H1 (cell line): ENCODE data around the gene ALKAL2. TPM values are rescaled to one million over a fixed set of nuclear protein-coding genes. Genes with fewer than 3 reads are reported as not detected.

Source experiments
- CTCF ChIA-PET: fragments of 300-600 bp; sonication (Branson Sonifier 250); formaldehyde crosslinking; loops from one replicate; lab custom pipeline; 2021; ENCODE audit not compliant: partially characterized antibody; lab: Charles Lee
- POLR2A ChIA-PET: fragments of 300-600 bp; sonication (Branson Sonifier 250); formaldehyde crosslinking; loops from one replicate; lab custom pipeline; 2021; ENCODE audit warnings: inconsistent platforms; ENCODE audit not compliant: partially characterized antibody; lab: Charles Lee
- DNase-seq, 2 experiments: peaks; one replicate each; pipeline versions ENCODE4 v3.0.0 to v3.0.0-alpha.2; 2010 to 2022; ENCODE audit warnings: low spot score in 2 of 2, low read depth in 1 of 2, mixed read lengths in 1 of 2
- FAIRE-seq: peaks from 2 replicates; lab custom pipeline; 2011; peaks lifted over from hg19 to GRCh38; lab: Jason Lieb, UNC
- H2AFZ ChIP-seq: 2 replicates; pipeline ENCODE4 v1.8.1; 2012; ENCODE audit warnings: low read length, inconsistent platforms
- H2AK5ac ChIP-seq: 2 replicates; pipeline ENCODE4 v1.6.1; 2013; ENCODE audit warnings: low read depth, low read length
- H2BK120ac ChIP-seq: replicated peaks from 2 replicates; pipeline ENCODE3; 2013; ENCODE audit warnings: low read depth, low read length, inconsistent platforms
- H2BK12ac ChIP-seq: 2 replicates; pipeline ENCODE4 v1.6.1; 2013; ENCODE audit warnings: low read depth, low read length
- H2BK15ac ChIP-seq: 2 replicates; pipeline ENCODE4 v1.6.1; 2013; ENCODE audit warnings: low read length
- H2BK20ac ChIP-seq: 2 replicates; pipeline ENCODE4 v1.6.1; 2013; ENCODE audit warnings: low read length
- H2BK5ac ChIP-seq: 2 replicates; pipeline ENCODE4 v1.6.1; 2013; ENCODE audit warnings: low read depth, low read length
- H3K14ac ChIP-seq: 2 replicates; pipeline ENCODE4 v1.6.1; 2013; ENCODE audit warnings: inconsistent platforms; ENCODE audit not compliant: insufficient read length
- H3K18ac ChIP-seq: 2 replicates; pipeline ENCODE4 v1.6.1; 2013; ENCODE audit warnings: low read length; ENCODE audit errors: extremely low read depth
- H3K23ac ChIP-seq: 2 replicates; pipeline ENCODE4 v1.6.1; 2013; ENCODE audit warnings: inconsistent platforms; ENCODE audit not compliant: insufficient read length
- H3K23me2 ChIP-seq: 2 replicates; pipeline ENCODE4 v1.6.1; 2013; ENCODE audit warnings: low read depth, low read length
- H3K27ac ChIP-seq: 2 replicates; pipeline ENCODE4 v1.6.1; 2011; ENCODE audit warnings: low read depth, low read length, inconsistent platforms
- H3K27me3 ChIP-seq, 4 experiments: replicated peaks in 1 of 4; 1 replicate in 1 of 4; 2 replicates in 3 of 4; pipeline versions ENCODE4 v1.6.1 to v1.8.1; 2011 to 2013; ENCODE audit warnings: low read length in 3 of 4, mild to moderate bottlenecking in 3 of 4, inconsistent platforms in 2 of 4, mixed read lengths in 2 of 4, moderate library complexity in 1 of 4; ENCODE audit not compliant: control insufficient read depth in 3 of 4, insufficient read depth in 3 of 4; ENCODE audit errors: extremely low read depth in 1 of 4
- H3K36me3 ChIP-seq, 4 experiments: 2 replicates each; pipeline versions ENCODE4 v1.6.1 to v1.8.1; 2011 to 2013; ENCODE audit warnings: mild to moderate bottlenecking in 4 of 4, low read length in 3 of 4, moderate library complexity in 2 of 4, control low read depth in 1 of 4, inconsistent platforms in 1 of 4; ENCODE audit not compliant: insufficient read depth in 4 of 4, control insufficient read depth in 2 of 4
- H3K4ac ChIP-seq: replicated peaks from 2 replicates; pipeline ENCODE3; 2013; ENCODE audit warnings: low read length, low read depth, mixed read lengths, inconsistent platforms; ENCODE audit not compliant: insufficient read length
- H3K4me1 ChIP-seq, 4 experiments: replicated peaks in 1 of 4; 1 replicate in 1 of 4; 2 replicates in 3 of 4; pipeline versions ENCODE4 v1.6.1 to v1.8.1; 2011 to 2013; ENCODE audit warnings: low read length in 3 of 4, inconsistent platforms in 2 of 4, mixed read lengths in 1 of 4; ENCODE audit not compliant: insufficient read depth in 4 of 4, control insufficient read depth in 3 of 4
- H3K4me2 ChIP-seq, 2 experiments: 2 replicates each; pipeline versions ENCODE4 v1.6.1 to v1.8.1; 2011 to 2013; ENCODE audit warnings: low read depth in 2 of 2, low read length in 2 of 2, control low read depth in 1 of 2, inconsistent platforms in 1 of 2, mild to moderate bottlenecking in 1 of 2; ENCODE audit not compliant: insufficient read depth in 1 of 2
- H3K4me3 ChIP-seq, 4 experiments: fragments of 200-600, 300-600 bp in 1 of 4; sonication (generic), shearing (Covaris generic), sonication (Bioruptor Twin) in 1 of 4; 2 replicates each; pipeline versions ENCODE4 v1.5.1 to v1.8.1; 2011 to 2016; ENCODE audit warnings: low read length in 4 of 4, low read depth in 3 of 4, control low read depth in 2 of 4, inconsistent platforms in 2 of 4, mild to moderate bottlenecking in 2 of 4, mixed read lengths in 1 of 4, moderate library complexity in 1 of 4; ENCODE audit not compliant: insufficient read depth in 2 of 4; ENCODE audit errors: extremely low read depth in 1 of 4
- H3K56ac ChIP-seq: replicated peaks from 2 replicates; pipeline ENCODE3; 2013; ENCODE audit warnings: low read depth, mild to moderate bottlenecking, mixed read lengths, low read length, inconsistent platforms; ENCODE audit not compliant: insufficient read length
- H3K79me1 ChIP-seq: 2 replicates; pipeline ENCODE4 v1.6.1; 2013; ENCODE audit warnings: low read depth, low read length, control low read depth
- H3K79me2 ChIP-seq, 2 experiments: 2 replicates each; pipeline versions ENCODE4 v1.6.1 to v1.8.1; 2012 to 2013; ENCODE audit warnings: low read length in 2 of 2, mild to moderate bottlenecking in 2 of 2, inconsistent platforms in 1 of 2; ENCODE audit not compliant: insufficient read depth in 2 of 2, control insufficient read depth in 1 of 2
- H3K9ac ChIP-seq, 4 experiments: replicated peaks in 1 of 4; 1 replicate in 1 of 4; 2 replicates in 3 of 4; pipeline versions ENCODE4 v1.6.1 to v1.8.1; 2011 to 2013; ENCODE audit warnings: low read depth in 3 of 4, low read length in 3 of 4, control low read depth in 2 of 4, mild to moderate bottlenecking in 2 of 4, moderate library complexity in 2 of 4, inconsistent platforms in 1 of 4; ENCODE audit errors: extremely low read depth in 1 of 4
- H3K9me3 ChIP-seq, 2 experiments: 2 replicates each; pipeline versions ENCODE4 v1.6.1 to v1.8.1; 2012 to 2013; ENCODE audit warnings: mild to moderate bottlenecking in 2 of 2, moderate library complexity in 2 of 2, control low read depth in 1 of 2, inconsistent platforms in 1 of 2, low read depth in 1 of 2, low read length in 1 of 2, mixed read lengths in 1 of 2; ENCODE audit not compliant: insufficient read depth in 2 of 2
- H4K20me1 ChIP-seq, 2 experiments: replicated peaks in 1 of 2; 2 replicates each; pipeline versions ENCODE3 to v1.8.1; 2011 to 2013; ENCODE audit warnings: inconsistent platforms in 2 of 2, low read length in 2 of 2, mild to moderate bottlenecking in 1 of 2; ENCODE audit not compliant: insufficient read depth in 2 of 2, control insufficient read depth in 1 of 2
- H4K5ac ChIP-seq: 2 replicates; pipeline ENCODE4 v1.6.1; 2013; ENCODE audit warnings: low read length, low read depth, mixed read lengths, inconsistent platforms; ENCODE audit not compliant: insufficient read length
- H4K8ac ChIP-seq: 2 replicates; pipeline ENCODE4 v1.8.0; 2013; ENCODE audit warnings: mild to moderate bottlenecking, moderate library complexity, low read length, inconsistent platforms; ENCODE audit not compliant: insufficient read depth; ENCODE audit errors: extremely low read depth
- H4K91ac ChIP-seq: replicated peaks from 2 replicates; pipeline ENCODE3; 2013; ENCODE audit warnings: low read length, mixed read lengths, inconsistent platforms; ENCODE audit not compliant: insufficient read length
- ATF2 ChIP-seq: IDR thresholded peaks from 2 replicates; pipeline ENCODE4 v1.6.1; 2012; ENCODE audit warnings: low read length, inconsistent platforms
- CTBP2 ChIP-seq: IDR thresholded peaks from 2 replicates; pipeline ENCODE4 v1.7.0; 2011; ENCODE audit warnings: borderline replicate concordance, mild to moderate bottlenecking, moderate library complexity, mixed read lengths, low read length; ENCODE audit not compliant: insufficient read depth, insufficient read length
- EGR1 ChIP-seq: IDR thresholded peaks from 2 replicates; pipeline ENCODE4 v1.6.1; 2011; ENCODE audit warnings: low read depth, low read length, borderline replicate concordance
- JUND ChIP-seq: IDR thresholded peaks from 2 replicates; pipeline ENCODE4 v1.6.1; 2011; ENCODE audit warnings: mild to moderate bottlenecking, improper control_type of control experiment, low read length
- PHF8 ChIP-seq: fragments of 200-600 bp; sonication (generic); conservative IDR thresholded peaks from 2 replicates; pipeline ENCODE4 v1.7.1; 2012; ENCODE audit warnings: low read depth, mild to moderate bottlenecking, inconsistent platforms, low read length, moderate library complexity
- RAD21 ChIP-seq, 2 experiments: IDR thresholded peaks in 1 of 2; conservative IDR thresholded peaks in 1 of 2; 2 replicates each; pipeline ENCODE4 v1.6.1; 2011; ENCODE audit warnings: low read depth in 2 of 2, low read length in 2 of 2, improper control_type of control experiment in 1 of 2, inconsistent platforms in 1 of 2, mild to moderate bottlenecking in 1 of 2, moderate library complexity in 1 of 2
- SAP30 ChIP-seq: fragments of 300-600 bp; sonication (generic); IDR thresholded peaks from 2 replicates; pipeline ENCODE4 v1.7.1; 2012; ENCODE audit warnings: low read length, moderate library complexity, mild to moderate bottlenecking, inconsistent platforms; ENCODE audit not compliant: insufficient read depth, insufficient replicate concordance
- WGBS, 2 experiments: shearing (Covaris generic) in 1 of 2; methylation state at CpG; one replicate each; pipeline versions ENCODE4 v1.1.6 to v1.1.7; 2013 to 2015; ENCODE audit warnings: low lambda C conversion rate in 2 of 2, mixed read lengths in 2 of 2, inconsistent platforms in 1 of 2, low coverage in 1 of 2, missing lambda C conversion rate in 1 of 2; ENCODE audit not compliant: insufficient replicate concordance in 2 of 2, insufficient coverage in 1 of 2, insufficient read length in 1 of 2; ENCODE audit errors: extremely low coverage in 1 of 2, missing lambda C conversion rate in 1 of 2; 5-methylcytosine and 5-hydroxymethylcytosine counted together
- polyA plus RNA-seq, 7 experiments: library from polyadenylated mRNA; depleted of rRNA in 3 of 7; stranded (reverse) in 5 of 7; unstranded in 2 of 7; fragments of >200 nt in 5 of 7; fragments of 200-250 nt in 2 of 7; gene quantifications; 1 replicate in 5 of 7; 2 replicates in 1 of 7; 4 replicates in 1 of 7; pipeline versions ENCODE4 v1.2.1 to v1.2.3, GENCODE V29; 2011 to 2013; ENCODE audit warnings: missing spikeins in 2 of 7, mixed read lengths in 2 of 7
- total RNA-seq: library from RNA; stranded (reverse); fragmentation: NEBNext Ultra II Directional; extraction: Animal tissue kit (Norgen Biotek cat#: 25700); gene quantifications from 2 replicates; pipeline ENCODE4 v1.2.1, GENCODE V29; 2021

ALKAL2 gene
- total and polyA plus RNA-seq, 2 of the 8 experiments (the other 6 are each of a cell fraction or from before 2014, with no cell fraction given), result 4.6 to 11.5 TPM

- H3K4me3 ChIP-seq, result no peak overlapping the region
- FAIRE-seq (no peak), DNase-seq (no peak)
- H2AK5ac ChIP-seq, result no peak overlapping the region
- H2BK20ac ChIP-seq, result no peak overlapping the region
- H2BK5ac ChIP-seq, result no peak overlapping the region
- peaks cover 0 to 6% (median 1%) of the 10 kb centered on the region in 4 experiments; a peak in 3 of 8 replicates for H3K36me3 ChIP-seq
- H3K4ac ChIP-seq, result no peak overlapping the region
- H3K4me2 ChIP-seq, result no peak overlapping the region
- H3K79me1 ChIP-seq, result no peaks in the 10 kb centered on the region; the same call in 1 of the 2 replicates
- H3K27ac ChIP-seq, result no peak overlapping the region
- H2BK15ac ChIP-seq, result no peak overlapping the region
- no peaks in the 10 kb centered on the region for H3K9me3 ChIP-seq
- peaks cover 0 to 3% (median under 1%) of the 10 kb centered on the region in 4 experiments; a peak in 2 of 7 replicates for H3K4me1 ChIP-seq
- POLR2A ChIA-PET, result interaction anchor here (0.7 to 1.1 kb wide), 3 partner anchors 14 to 1255 kb away, joined by 3 read pairs; no protein-coding TSS in a partner anchor
- no peak overlapping the region for H3K56ac ChIP-seq
- no peak overlapping the region for H3K23ac ChIP-seq
- no peaks in the 10 kb centered on the region for H3K27me3 ChIP-seq
- no peaks in the 10 kb centered on the region for H4K20me1 ChIP-seq
- WGBS, 2 experiments, result 86 to 100% methylated on average over 1 to 3 of the region's 3 CpGs
- no peak overlapping the region for H2BK120ac ChIP-seq
- H4K8ac ChIP-seq, result no peak overlapping the region
- H3K18ac ChIP-seq, result no peak overlapping the region
- H3K9ac ChIP-seq, result no peak overlapping the region
- no peak overlapping the region for H4K91ac ChIP-seq
- no peak overlapping the region for H4K5ac ChIP-seq
- no peaks in the 10 kb centered on the region for H3K79me2 ChIP-seq
- no peak overlapping the region for H2AFZ ChIP-seq
- no peak overlapping the region for H2BK12ac ChIP-seq
- H3K23me2 ChIP-seq, result no peaks in the 10 kb centered on the region; the same call in 1 of the 2 replicates
- CTCF ChIA-PET, result interaction anchor here (0.6 to 5.4 kb wide), 5 partner anchors 10 to 1308 kb away, joined by 3 to 38 read pairs (median 3); no protein-coding TSS in a partner anchor
- no peak overlapping the region for H3K14ac ChIP-seq
- TF ChIP-seq CTBP2, result no peak
- no peak for TF ChIP-seq SAP30
- no peak for TF ChIP-seq ATF2
- TF ChIP-seq JUND, result no peak
- TF ChIP-seq RAD21 (IDR thresholded peaks at IDR 0.05 in 1 of 2, conservative IDR thresholded peaks at IDR 0.05 in 1 of 2; ENCODE audit: low read depth in 2 of 2, low read length in 2 of 2), result no peak
- TF ChIP-seq PHF8, result no peak
- TF ChIP-seq EGR1, result no peak
These were observed 49.5 kb downstream of the ALKAL2 start for GRCh38 chr2:238431-238830.
